ENCODE results near the gene MAGEF1. TPM values are rescaled to one million over a fixed set of nuclear protein-coding genes. Genes with fewer than 3 reads are reported as not detected.

The MAGEF1 gene
- total and polyA plus RNA-seq, 2 experiments from 2014 or later, result 66.5 to 88.7 TPM

DNA sequence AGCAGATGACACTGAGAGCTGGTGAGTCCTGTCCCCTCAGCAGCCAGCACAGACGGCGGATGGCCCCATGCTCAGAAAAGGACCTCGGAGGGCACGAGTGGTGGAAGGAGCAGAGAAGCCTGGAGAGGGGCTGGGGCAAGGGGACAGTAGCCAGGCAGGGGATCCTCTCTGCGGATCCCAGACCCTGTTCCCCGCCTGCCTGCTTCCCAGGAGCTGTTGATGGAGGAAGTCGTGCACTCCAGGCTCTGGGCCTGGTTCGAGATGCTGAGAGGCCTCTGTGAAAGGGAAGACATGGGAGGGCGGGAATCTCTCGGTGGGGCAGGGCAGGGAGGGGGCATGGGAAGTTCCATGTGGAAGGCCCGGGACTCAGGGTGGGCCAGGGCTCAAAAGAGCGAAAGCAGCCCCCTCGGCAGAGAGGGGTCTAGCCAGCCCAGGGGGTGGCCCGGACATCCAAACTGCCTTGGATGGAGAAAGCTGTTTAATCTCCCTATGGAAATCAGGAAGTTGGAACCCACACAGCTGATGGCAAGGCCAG is 47.9 kb upstream of the MAGEF1 start (continued):
- TF ChIP-seq ZNF114 (CRISPR knock-in tag; IDR thresholded peaks at IDR 0.05), result no peak

DNA sequence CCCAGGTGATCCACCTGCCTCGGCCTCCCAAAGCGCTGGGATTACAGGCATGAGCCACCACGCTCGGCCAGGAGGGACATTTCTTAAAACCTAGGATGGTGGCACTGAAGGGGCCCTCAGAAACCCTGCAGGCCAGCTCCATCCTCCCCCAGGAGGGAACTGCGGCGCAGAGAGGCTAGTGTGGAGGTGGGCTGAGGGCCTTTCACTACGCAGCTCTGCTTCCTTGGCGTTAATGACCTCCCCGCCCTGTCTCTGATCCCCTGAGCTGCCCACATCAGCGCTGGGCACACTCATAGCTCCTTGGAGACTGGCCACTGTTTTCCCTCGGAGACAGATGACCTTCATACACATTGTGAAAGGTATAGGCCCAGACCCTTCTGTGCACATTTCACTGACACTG is 46.2 kb upstream of the MAGEF1 start:
- Mint-ChIP-seq H3K4me3 (no peak overlapping the region), H3K27me3 (ENCODE audit: insufficient read depth, low read depth, poor library complexity) (peaks cover 12% of the 10 kb centered on the region), H3K27ac (no peak overlapping the region), H3K9me3 (no peaks in the 10 kb centered on the region; the same call in 2 of the 3 replicates), H3K4me1 (peaks cover 34% of the 10 kb centered on the region), H3K36me3 (ENCODE audit: low read depth) (no peaks in the 10 kb centered on the region; the same call in 2 of the 3 replicates)
- ATAC-seq (no peak), DNase-seq (ENCODE audit: low spot score) (no peak)
- Histone ChIP-seq H3K27me3 (ENCODE audit: insufficient read depth) (no peaks in the 10 kb centered on the region), H4K20me1 (replicated peaks; ENCODE audit: insufficient read depth) (no peaks in the 10 kb centered on the region), H2AFZ (no peak overlapping the region), H3K4me2 (no peak overlapping the region), H3F3A (replicated peaks; ENCODE audit: low read depth) (0 out of 2 replicates have a peak, but pooled peaks cover 4% of the 10 kb centered on the region), H3K4me1 (ENCODE audit: insufficient read depth) (peaks cover 15% of the 10 kb centered on the region), H3K4me3 (no peak overlapping the region), H3K27ac (ENCODE audit: low read depth) (no peak overlapping the region), H3K79me2 (replicated peaks; ENCODE audit: insufficient read depth) (no peaks in the 10 kb centered on the region), H3K36me3 (ENCODE audit: insufficient read depth) (no peaks in the 10 kb centered on the region), H3K9me2 (ENCODE audit: insufficient read depth) (no peaks in the 10 kb centered on the region)
- TF ChIP-seq CREB1 (CRISPR knock-in tag; IDR thresholded peaks at IDR 0.05; ENCODE audit: low read depth) (no peak), STAT1 (IDR thresholded peaks at IDR 0.05; ENCODE audit: unreplicated experiment) (no peak), JUNB (IDR thresholded peaks at IDR 0.05; ENCODE audit: unreplicated experiment) (no peak), ZNF331 (CRISPR knock-in tag; IDR thresholded peaks at IDR 0.05; ENCODE audit: low read depth) (no peak), NANOG (IDR thresholded peaks at IDR 0.05; ENCODE audit: borderline replicate concordance) (no peak), EZH2 (IDR thresholded peaks at IDR 0.05; ENCODE audit: low read depth, unreplicated experiment) (no peak), ZNF114 (CRISPR knock-in tag; IDR thresholded peaks at IDR 0.05) (no peak), POLR2AphosphoS5 (IDR thresholded peaks at IDR 0.05; ENCODE audit: low read depth) (no peak), EZH2phosphoT487 (IDR thresholded peaks at IDR 0.05; ENCODE audit: unreplicated experiment) (no peak)
- TF ChIP-seq, protein P1, sequence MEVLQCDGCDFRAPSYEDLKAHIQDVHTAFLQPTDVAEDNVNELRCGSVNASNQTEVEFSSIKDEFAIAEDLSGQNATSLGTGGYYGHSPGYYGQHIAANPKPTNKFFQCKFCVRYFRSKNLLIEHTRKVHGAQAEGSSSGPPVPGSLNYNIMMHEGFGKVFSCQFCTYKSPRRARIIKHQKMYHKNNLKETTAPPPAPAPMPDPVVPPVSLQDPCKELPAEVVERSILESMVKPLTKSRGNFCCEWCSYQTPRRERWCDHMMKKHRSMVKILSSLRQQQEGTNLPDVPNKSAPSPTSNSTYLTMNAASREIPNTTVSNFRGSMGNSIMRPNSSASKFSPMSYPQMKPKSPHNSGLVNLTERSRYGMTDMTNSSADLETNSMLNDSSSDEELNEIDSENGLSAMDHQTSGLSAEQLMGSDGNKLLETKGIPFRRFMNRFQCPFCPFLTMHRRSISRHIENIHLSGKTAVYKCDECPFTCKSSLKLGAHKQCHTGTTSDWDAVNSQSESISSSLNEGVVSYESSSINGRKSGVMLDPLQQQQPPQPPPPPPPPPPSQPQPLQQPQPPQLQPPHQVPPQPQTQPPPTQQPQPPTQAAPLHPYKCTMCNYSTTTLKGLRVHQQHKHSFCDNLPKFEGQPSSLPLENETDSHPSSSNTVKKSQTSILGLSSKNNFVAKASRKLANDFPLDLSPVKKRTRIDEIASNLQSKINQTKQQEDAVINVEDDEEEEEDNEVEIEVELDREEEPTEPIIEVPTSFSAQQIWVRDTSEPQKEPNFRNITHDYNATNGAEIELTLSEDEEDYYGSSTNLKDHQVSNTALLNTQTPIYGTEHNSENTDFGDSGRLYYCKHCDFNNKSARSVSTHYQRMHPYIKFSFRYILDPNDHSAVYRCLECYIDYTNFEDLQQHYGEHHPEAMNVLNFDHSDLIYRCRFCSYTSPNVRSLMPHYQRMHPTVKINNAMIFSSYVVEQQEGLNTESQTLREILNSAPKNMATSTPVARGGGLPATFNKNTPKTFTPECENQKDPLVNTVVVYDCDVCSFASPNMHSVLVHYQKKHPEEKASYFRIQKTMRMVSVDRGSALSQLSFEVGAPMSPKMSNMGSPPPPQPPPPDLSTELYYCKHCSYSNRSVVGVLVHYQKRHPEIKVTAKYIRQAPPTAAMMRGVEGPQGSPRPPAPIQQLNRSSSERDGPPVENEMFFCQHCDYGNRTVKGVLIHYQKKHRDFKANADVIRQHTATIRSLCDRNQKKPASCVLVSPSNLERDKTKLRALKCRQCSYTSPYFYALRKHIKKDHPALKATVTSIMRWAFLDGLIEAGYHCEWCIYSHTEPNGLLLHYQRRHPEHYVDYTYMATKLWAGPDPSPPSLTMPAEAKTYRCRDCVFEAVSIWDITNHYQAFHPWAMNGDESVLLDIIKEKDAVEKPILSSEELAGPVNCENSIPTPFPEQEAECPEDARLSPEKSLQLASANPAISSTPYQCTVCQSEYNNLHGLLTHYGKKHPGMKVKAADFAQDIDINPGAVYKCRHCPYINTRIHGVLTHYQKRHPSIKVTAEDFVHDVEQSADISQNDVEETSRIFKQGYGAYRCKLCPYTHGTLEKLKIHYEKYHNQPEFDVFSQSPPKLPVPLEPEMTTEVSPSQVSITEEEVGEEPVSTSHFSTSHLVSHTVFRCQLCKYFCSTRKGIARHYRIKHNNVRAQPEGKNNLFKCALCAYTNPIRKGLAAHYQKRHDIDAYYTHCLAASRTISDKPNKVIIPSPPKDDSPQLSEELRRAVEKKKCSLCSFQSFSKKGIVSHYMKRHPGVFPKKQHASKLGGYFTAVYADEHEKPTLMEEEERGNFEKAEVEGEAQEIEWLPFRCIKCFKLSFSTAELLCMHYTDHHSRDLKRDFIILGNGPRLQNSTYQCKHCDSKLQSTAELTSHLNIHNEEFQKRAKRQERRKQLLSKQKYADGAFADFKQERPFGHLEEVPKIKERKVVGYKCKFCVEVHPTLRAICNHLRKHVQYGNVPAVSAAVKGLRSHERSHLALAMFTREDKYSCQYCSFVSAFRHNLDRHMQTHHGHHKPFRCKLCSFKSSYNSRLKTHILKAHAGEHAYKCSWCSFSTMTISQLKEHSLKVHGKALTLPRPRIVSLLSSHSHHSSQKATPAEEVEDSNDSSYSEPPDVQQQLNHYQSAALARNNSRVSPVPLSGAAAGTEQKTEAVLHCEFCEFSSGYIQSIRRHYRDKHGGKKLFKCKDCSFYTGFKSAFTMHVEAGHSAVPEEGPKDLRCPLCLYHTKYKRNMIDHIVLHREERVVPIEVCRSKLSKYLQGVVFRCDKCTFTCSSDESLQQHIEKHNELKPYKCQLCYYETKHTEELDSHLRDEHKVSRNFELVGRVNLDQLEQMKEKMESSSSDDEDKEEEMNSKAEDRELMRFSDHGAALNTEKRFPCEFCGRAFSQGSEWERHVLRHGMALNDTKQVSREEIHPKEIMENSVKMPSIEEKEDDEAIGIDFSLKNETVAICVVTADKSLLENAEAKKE (CRISPR knock-in tag; IDR thresholded peaks at IDR 0.05), result no peak
- TF ChIP-seq, protein P2, sequence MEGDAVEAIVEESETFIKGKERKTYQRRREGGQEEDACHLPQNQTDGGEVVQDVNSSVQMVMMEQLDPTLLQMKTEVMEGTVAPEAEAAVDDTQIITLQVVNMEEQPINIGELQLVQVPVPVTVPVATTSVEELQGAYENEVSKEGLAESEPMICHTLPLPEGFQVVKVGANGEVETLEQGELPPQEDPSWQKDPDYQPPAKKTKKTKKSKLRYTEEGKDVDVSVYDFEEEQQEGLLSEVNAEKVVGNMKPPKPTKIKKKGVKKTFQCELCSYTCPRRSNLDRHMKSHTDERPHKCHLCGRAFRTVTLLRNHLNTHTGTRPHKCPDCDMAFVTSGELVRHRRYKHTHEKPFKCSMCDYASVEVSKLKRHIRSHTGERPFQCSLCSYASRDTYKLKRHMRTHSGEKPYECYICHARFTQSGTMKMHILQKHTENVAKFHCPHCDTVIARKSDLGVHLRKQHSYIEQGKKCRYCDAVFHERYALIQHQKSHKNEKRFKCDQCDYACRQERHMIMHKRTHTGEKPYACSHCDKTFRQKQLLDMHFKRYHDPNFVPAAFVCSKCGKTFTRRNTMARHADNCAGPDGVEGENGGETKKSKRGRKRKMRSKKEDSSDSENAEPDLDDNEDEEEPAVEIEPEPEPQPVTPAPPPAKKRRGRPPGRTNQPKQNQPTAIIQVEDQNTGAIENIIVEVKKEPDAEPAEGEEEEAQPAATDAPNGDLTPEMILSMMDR (conservative IDR thresholded peaks at IDR 0.05; ENCODE audit: low read depth in 2 of 2), result no peak
- TF ChIP-seq, protein P3, sequence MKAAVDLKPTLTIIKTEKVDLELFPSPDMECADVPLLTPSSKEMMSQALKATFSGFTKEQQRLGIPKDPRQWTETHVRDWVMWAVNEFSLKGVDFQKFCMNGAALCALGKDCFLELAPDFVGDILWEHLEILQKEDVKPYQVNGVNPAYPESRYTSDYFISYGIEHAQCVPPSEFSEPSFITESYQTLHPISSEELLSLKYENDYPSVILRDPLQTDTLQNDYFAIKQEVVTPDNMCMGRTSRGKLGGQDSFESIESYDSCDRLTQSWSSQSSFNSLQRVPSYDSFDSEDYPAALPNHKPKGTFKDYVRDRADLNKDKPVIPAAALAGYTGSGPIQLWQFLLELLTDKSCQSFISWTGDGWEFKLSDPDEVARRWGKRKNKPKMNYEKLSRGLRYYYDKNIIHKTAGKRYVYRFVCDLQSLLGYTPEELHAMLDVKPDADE (IDR thresholded peaks at IDR 0.05), result no peak
- TF ChIP-seq, protein P4, sequence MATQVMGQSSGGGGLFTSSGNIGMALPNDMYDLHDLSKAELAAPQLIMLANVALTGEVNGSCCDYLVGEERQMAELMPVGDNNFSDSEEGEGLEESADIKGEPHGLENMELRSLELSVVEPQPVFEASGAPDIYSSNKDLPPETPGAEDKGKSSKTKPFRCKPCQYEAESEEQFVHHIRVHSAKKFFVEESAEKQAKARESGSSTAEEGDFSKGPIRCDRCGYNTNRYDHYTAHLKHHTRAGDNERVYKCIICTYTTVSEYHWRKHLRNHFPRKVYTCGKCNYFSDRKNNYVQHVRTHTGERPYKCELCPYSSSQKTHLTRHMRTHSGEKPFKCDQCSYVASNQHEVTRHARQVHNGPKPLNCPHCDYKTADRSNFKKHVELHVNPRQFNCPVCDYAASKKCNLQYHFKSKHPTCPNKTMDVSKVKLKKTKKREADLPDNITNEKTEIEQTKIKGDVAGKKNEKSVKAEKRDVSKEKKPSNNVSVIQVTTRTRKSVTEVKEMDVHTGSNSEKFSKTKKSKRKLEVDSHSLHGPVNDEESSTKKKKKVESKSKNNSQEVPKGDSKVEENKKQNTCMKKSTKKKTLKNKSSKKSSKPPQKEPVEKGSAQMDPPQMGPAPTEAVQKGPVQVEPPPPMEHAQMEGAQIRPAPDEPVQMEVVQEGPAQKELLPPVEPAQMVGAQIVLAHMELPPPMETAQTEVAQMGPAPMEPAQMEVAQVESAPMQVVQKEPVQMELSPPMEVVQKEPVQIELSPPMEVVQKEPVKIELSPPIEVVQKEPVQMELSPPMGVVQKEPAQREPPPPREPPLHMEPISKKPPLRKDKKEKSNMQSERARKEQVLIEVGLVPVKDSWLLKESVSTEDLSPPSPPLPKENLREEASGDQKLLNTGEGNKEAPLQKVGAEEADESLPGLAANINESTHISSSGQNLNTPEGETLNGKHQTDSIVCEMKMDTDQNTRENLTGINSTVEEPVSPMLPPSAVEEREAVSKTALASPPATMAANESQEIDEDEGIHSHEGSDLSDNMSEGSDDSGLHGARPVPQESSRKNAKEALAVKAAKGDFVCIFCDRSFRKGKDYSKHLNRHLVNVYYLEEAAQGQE (IDR thresholded peaks at IDR 0.05; ENCODE audit: unreplicated experiment), result no peak
